Measurements from ENCODE around the gene PPM1N. TPM values are rescaled to one million over a fixed set of nuclear protein-coding genes. Genes with fewer than 3 reads are reported as not detected.

PPM1N gene
- total RNA-seq, result 1 to 10 TPM; 1.6 to 3.8 (median 3.0) TPM

GRCh38 chr19:45498411-45499195 is at the start of gene PPM1N:
Gene PPM1N (plus strand): TSS chr19:45498443. CDS start chr19:45498473, 30 bp downstream.
- Histone ChIP-seq H3K4me3 (peak within 1 kb of the TSS; percentile 77 to 84 (median 82)), H3K27me3 (peaks cover 0 to 37% (median 4%) of the 10 kb centered on the region in 4 donors), H3K4me1 (peaks cover 30 to 49% (median 45%) of the 10 kb centered on the region in 4 donors), H3K9me3 (no peaks in the 10 kb centered on the region), H3K36me3 (no peaks in the 10 kb centered on the region), H3K27ac (replicated peaks in 1 of 4) (peak within 1 kb of the TSS; percentile 36 to 68 (median 42))
- TF ChIP-seq CTCF (IDR thresholded peaks at IDR 0.05), result peak in 1 of 3 experiments; percentile 5
- TF ChIP-seq POLR2A (IDR thresholded peaks at IDR 0.05; ENCODE audit: low read depth), result no peak
- no peak for DNase-seq (ENCODE audit: extremely low spot score)
- intact Hi-C loops (cut with DNase I), result no loop called here
- 5% methylated on average over 38 of the region's 89 CpGs for WGBS

GRCh38 chr19:45448887-45449299 is 49.4 kb upstream of the PPM1N start:
- H3K9me3 ChIP-seq, result no peaks in the 10 kb centered on the region
- no peak overlapping the region for H3K4me3 ChIP-seq
- no peak for DNase-seq (ENCODE audit: extremely low spot score)
- TF ChIP-seq CTCF (IDR thresholded peaks at IDR 0.05), result no peak
- no peak for TF ChIP-seq POLR2A (IDR thresholded peaks at IDR 0.05; ENCODE audit: low read depth)
- TF ChIP-seq POLR2AphosphoS5 (IDR thresholded peaks at IDR 0.05), result no peak
- no peak for TF ChIP-seq EP300 (IDR thresholded peaks at IDR 0.05)
- H3K27ac ChIP-seq (replicated peaks in 1 of 4), result peak overlapping the region in 3 of 4 donors; percentile 2 to 91 (median 85)
- WGBS, result 50% methylated on average over 7 of the region's 7 CpGs
- peaks cover 26 to 75% (median 45%) of the 10 kb centered on the region in 4 donors for H3K4me1 ChIP-seq
- no peaks in the 10 kb centered on the region for H3K36me3 ChIP-seq
- no peaks in the 10 kb centered on the region for H3K27me3 ChIP-seq
- intact Hi-C loops (cut with DNase I), result no loop called here

GRCh38 chr19:45450012-45450333 is 48.3 kb upstream of the PPM1N start:
- intact Hi-C loops (cut with DNase I), result no loop called here
- no peak for DNase-seq (ENCODE audit: extremely low spot score)
- no peak for TF ChIP-seq POLR2A (IDR thresholded peaks at IDR 0.05; ENCODE audit: low read depth)
- TF ChIP-seq EP300 (IDR thresholded peaks at IDR 0.05), result no peak
- TF ChIP-seq CTCF (IDR thresholded peaks at IDR 0.05), result no peak
- no peak for TF ChIP-seq POLR2AphosphoS5 (IDR thresholded peaks at IDR 0.05)
- Histone ChIP-seq H3K4me1 (peaks cover 23 to 75% (median 43%) of the 10 kb centered on the region in 4 donors), H3K9me3 (no peaks in the 10 kb centered on the region), H3K36me3 (no peaks in the 10 kb centered on the region), H3K27me3 (no peaks in the 10 kb centered on the region), H3K4me3 (peak overlapping the region; percentile 68 to 84 (median 70)), H3K27ac (replicated peaks in 1 of 4) (peak overlapping the region; percentile 75 to 93 (median 88))
- 31% methylated on average over 5 of the region's 5 CpGs for WGBS

- no peaks in the 10 kb centered on the region for H3K27me3 ChIP-seq
- H3K36me3 ChIP-seq, result no peaks in the 10 kb centered on the region
- peaks cover 34 to 76% (median 51%) of the 10 kb centered on the region in 4 donors for H3K4me1 ChIP-seq
- intact Hi-C loops (cut with DNase I), result no loop called here
- 4% methylated on average over 28 of the region's 28 CpGs for WGBS
- peak overlapping the region; percentile 68 to 84 (median 70) for H3K4me3 ChIP-seq
- TF ChIP-seq EP300 (IDR thresholded peaks at IDR 0.05), result no peak
- TF ChIP-seq POLR2AphosphoS5 (IDR thresholded peaks at IDR 0.05), result peak in 1 of 2 donors; percentile 53
- peak overlapping the region; percentile 85 to 93 (median 90) for H3K27ac ChIP-seq (replicated peaks in 1 of 4)
- DNase-seq (ENCODE audit: extremely low spot score), result no peak
- H3K9me3 ChIP-seq, result no peaks in the 10 kb centered on the region
These were observed 47.0 kb upstream of the PPM1N start for GRCh38 chr19:45451131-45451849.

- Histone ChIP-seq H3K9me3 (no peaks in the 10 kb centered on the region), H3K4me3 (no peak overlapping the region), H3K4me1 (peaks cover 34 to 71% (median 54%) of the 10 kb centered on the region in 4 donors), H3K27me3 (no peaks in the 10 kb centered on the region), H3K36me3 (no peaks in the 10 kb centered on the region), H3K27ac (replicated peaks in 1 of 4) (peak overlapping the region; percentile 2 to 93 (median 88))
- intact Hi-C loops (cut with DNase I), result no loop called here
- no peak for DNase-seq (ENCODE audit: extremely low spot score)
- WGBS, result 79% methylated on average over 12 of the region's 12 CpGs
- TF ChIP-seq POLR2AphosphoS5 (IDR thresholded peaks at IDR 0.05) (no peak), EP300 (IDR thresholded peaks at IDR 0.05) (no peak), POLR2A (IDR thresholded peaks at IDR 0.05; ENCODE audit: low read depth) (no peak), CTCF (IDR thresholded peaks at IDR 0.05) (no peak)
These were observed 46.3 kb upstream of the PPM1N start for GRCh38 chr19:45451850-45452387.

Data from esophagus muscularis mucosa (tissue), 4 donors.